Measurements from ENCODE around the gene LAMA5. TPM values are rescaled to one million over a fixed set of nuclear protein-coding genes. Genes with fewer than 3 reads are reported as not detected.

Gene LAMA5
- total RNA-seq, 1 donor from 2014 or later, result 83.4 TPM

DNA sequence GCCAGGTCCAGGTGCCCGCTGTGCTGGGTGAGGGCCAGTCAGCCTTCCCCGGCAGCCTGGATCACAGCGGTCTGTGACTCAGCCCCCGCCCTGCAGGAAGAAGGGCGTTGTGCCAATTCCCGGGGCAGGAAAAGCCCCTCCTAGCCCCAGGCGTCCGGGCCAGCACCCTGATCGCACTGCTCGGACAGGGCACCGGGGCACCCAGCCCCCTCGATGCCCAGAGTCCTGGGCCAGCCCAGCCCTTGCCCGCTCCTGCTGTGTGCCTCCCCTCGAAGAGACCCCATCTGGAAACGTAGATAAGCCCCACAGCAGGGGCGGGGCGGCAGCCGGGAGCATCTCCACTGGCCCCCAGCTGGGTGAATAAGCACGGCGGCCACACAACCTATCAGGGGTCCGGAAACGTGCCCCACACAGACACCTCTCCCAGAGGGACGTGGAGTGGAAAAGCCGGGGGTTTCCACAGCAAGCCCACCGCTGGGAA, 9.9 kb downstream of the LAMA5 start:
- ATAC-seq, result peak; percentile 2

DNA sequence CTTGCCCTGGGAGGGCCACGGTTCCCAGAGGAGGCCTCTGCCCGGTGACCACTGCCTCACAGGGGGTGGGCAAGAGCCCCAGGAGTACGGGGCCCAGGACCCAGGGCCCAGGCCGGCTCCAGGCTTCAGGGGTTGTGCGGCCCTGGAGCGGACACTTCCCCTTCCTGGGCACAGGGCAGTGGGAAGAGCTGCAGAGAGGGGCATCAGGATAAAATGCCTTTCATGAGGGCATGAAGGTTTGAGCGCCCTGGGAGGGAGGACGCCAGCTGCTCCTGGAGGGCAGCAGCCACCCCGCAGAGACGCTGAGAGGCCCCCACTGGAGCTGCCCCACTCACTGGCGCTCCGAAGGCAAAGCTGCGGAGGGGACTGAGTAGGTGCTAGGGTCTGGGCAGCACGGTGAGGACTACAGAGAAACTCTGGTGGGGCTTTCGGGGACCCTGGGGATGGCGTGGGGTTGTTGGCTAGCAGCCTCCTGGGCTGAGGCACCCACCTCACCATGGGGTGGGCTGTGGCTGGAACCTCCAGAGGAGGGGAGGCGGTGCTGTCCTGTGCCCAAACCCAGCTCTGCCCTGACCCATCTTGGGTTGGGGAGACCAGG, 10.4 kb downstream of the LAMA5 start:
- no peak for ATAC-seq

DNA sequence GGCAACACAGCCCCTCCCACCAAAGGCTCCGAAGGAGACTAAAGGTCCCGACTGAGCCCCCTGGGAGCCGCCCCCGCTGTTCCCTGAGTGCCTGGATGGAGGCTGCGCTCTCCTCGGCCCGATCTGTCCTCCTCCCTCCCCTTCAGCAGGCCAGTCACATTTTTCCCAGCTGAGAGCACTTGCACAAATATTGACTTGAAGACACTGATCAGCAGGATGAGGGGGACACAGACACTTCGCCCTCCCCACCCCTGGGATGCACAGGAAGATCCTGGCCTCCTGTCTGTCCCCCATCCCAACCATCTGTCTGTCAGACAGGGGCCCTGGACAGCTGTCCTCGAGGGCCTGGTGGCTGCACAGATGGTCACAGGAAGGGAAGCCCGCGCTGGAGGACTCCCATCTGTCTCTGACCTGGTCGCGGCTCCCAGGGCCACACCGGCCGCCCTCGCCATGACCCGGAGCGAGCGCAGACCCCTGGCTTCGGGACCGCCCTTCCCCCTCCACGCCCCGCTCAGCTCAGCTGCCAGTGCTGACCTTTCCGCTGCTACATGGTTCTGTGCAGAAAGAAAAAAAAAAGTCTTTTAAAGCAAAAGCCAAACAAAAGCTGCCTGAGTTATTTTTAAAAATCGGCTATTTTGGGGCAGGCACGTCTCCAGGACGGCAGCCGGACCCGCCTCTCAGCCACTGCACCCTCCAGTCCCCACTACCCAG, 11.1 kb downstream of the LAMA5 start:
- no peak for ATAC-seq

DNA sequence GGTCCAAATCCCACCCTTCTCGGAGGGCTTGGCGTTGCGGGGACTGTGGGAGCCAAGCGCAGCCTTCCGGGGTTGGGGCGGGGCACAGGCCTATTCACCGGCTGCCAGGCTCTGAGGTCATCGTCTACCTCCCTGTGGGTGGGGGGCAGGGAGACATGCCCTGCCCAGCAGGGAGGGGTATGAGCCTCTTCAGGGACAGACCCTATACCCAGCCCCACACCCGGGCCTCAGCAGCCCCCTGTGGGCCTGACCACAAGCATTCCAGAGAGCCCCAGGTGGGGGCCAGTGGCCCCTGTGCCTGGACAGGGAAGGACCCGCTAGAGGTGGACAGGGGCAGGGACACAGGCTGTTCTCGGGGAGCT, 11.6 kb downstream of the LAMA5 start:
- ATAC-seq, result peak; percentile 17

DNA sequence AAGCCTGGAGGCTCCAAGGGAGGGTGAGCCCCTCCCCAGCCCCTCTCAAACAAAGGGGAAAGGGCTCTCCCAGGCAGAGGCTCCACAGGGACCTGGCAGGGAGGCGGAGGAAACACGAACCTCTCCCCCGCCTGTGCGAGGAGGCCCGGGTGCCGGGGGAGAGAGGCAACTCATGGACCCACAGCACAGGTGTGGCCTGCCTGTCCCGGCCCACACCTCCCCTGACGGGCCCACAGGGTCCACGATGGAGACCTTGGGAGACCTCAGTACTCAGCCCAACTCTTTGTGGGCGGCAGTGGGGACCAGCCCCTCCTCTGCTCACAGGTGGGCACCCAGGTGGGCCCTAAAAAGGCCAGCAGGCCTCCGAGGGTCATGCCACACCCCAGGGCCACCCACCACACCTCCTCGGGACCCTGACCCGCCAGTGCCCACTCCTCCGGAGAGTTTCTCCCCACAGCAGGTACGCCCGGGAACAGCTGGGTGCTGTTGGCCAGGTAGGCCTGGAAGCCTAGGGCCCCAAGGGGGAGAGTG, 12.2 kb downstream of the LAMA5 start:
- no peak for ATAC-seq

DNA sequence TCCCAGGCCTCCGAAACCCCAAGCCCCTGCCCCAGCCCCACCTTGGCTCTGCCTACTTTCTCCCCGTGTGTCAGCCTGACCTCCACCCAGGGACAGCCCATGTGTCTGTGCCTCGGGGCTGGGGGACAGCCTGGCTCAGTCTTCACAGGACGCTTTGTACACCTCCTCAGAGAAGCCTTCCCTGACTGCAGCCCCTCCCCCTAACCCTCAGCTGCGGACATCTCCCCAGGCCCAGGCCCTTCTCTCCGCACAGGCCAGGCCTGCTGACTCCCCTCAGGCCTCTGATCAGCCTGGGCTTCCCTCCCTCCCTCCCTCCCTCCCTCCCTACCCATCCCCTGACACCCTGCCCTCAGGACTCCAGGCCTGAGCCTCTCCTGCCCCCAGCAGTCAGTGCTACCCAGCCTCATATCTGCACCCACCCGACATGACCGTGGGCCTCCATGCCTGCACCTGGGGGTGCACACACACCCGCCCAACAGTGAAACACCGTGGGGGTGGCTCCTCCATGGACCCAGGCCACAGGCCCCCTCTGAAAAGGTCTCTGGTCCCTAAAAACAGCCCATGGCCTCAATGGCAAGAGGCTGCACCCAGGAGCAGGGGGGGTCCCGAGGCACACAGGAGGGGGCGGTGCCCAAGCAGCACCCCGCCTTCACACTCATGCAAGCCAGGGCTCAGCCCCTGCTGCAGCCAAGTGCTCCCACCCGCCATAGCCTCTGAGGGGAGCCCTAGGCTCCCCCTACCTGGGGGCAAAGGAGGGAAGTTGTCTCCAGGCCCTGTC, 12.9 kb downstream of the LAMA5 start:
- ATAC-seq, result no peak

DNA sequence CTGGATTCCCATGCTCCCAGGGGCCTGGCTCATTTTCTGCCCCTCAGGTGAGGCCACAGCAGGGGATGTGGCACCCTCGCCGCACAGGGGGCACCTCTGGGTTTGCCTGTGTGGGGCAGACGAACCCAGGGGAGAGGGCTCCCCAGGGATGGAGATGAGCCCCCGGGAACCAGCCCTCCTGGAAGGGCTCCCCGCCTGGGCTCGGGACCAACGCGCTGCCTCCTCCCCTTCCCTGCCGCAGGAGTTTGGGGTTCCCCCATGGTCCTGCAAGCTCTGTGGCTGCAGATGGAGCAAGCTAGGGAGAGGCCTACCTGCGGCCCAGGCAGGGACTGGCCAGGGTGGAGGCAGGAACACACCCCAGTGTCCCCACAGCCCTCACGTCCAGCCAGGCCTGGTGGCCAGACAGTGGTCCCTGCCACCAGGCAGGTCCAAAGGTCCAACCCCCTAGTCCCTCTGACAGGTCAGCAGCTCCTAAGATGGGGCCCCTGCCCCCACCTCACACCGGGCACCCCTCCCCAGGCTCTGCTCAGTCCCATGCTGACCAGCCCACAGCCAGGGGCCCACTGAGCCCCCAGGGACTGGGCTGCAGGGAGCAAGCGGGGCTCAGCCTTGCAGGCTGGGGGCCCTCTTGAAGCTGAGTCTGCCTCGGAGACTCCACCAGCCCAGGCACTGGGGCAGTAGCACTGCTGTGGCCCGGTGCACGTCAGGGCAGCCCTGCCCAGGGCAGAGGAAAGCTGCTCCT, 13.7 kb downstream of the LAMA5 start:
- ATAC-seq, result no peak

DNA sequence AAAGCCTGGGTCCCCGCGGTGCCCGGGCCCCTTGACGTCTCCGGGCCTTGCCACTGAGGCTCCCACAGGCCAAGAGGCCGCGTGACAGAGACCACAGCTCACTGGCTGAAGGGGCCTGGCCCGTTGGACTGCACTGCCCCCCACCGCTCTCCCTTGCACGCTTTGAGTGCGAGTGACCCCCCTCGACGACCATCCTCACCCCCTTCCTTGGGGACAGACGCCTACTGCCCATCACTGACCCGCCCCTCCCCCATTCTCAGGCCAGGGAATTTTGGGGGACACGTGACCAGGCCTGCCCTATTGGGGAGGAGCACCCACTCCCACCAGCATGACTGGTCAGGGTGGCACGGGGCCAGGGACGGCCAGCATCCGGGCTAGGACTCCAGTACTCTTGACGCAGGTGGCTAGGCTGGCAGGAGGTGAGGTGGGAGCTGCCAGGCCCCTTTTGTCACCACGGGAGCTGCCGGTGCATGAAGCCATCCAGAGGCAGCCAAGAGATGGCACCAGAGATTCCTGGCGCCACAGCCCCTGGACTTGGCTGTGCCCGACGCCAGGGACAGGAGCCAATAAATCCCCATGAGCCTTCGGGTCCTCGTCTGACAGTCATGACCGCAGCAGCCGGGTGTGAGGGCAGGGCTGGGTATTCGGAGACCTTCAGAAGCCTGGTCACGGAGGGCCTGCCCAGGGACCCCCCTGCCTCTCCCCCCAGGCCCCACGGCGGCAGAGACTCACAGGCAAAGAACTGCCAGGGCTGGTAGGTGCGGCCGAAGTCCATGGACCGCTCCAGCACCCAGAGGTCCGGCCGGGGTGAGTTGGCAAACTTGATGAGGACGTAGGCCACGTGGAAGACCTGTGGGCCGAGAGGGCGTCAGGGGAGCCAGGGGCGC, 14.5 kb downstream of the LAMA5 start:
- no peak for ATAC-seq

DNA sequence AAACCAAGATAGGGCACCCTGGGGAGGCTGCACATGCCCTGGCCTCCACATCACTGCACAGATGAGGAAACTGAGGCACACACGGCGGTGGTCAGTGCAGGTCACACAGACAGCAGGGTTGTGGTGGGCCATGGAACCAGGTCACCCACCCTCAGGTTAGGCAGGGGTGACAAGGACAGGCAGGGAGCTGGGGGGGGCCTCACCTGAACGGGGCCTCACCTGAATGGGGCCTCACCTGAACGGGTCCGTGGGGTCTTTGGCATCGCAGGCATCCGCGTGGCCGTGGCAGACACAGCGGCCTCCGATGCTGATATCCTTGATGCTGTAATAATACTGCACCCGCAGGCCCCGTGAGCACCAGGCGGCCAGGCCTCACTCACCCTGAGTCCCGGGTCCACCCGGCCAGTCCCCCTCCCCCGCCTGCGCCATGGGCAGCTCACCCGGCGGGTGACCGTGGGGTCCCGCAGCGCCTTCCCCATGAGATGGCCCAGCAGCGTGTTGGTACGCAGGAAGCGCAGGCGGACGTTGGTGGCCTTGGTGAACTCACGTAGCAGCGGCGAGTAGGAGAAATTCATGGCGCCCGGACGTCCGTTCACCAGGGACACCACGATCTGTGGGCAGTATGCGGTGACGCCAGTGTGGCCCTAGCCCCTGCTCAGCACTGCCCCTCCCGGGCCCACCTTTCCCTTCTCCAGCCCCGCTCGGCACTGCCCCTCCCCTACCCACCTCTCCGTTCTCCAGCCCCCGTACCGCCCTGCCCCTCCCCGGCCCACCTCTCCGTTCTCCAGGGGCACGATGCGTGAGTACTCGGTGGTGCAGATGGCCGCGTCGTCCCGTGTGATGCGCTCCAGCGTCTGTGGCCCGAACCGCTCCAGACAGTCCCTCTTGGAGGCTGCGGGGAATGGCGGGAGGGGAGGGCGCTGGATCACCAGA, 15.4 kb downstream of the LAMA5 start:
- no peak for ATAC-seq

DNA sequence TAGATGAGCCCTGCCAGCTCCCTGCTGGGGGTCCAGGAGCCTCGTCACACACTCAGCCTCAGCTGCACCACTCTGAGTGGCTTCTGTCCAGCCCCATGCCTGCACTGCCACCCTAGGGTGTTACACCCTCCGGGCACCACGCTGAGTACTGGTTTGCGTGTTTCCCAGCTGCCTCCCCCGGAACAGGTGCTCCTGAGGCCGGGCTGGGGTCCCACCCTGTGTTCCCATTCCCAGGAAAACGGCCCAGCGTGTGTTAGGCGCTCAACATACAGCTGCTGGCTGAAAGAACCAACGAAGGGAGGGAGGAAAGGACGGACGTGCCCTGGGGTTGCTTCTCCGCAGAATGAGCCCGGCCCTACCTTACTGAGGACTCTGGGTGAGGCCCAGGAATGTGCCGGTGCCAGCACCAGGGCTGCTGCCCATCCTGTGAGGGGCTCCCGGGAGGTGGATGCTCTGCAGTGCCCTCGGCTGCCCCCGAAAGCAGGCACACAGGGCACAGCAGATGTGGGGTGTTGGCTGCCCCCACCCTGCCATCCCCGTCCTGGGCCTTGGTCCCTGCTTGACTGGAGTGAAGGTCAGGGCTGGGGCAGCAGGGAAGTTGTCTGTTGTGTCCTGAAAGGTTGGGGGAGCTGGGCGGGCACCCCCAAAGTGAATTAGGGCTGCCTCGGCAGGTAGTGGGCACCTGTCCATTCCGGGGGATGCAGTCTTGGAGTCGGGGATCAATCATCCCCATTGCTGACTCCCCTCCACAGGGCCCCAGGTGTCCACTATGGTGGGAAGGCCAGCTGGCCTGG, 16.3 kb downstream of the LAMA5 start:
- ATAC-seq, result peak; percentile 67

DNA sequence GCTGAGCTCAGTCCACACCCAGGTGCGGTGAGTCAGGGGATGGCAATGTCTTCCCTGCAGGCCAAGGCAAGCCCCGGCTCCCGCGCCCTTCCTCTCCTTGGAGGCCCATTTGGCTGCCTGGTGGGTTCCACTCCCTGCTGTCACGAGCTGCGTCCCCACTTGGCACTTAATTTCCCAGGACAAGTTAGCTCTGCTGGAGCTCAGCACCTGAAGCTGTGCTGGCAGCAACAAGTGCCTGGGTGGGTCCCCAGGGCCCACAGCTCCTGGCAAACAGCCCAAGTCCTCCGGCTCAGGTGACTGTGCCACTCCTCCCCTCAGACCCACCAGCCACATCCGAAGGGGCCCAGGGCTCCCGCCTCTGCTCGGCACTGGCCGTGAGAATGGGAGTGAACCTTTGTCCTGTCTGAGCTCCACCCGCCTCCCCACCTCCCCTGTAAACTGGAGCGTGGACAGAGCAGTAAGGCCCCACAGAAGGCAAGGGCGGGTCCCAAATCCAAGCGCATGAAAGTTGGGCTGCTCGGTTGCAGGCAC, 16.9 kb downstream of the LAMA5 start:
- ATAC-seq, result peak; percentile 90

DNA sequence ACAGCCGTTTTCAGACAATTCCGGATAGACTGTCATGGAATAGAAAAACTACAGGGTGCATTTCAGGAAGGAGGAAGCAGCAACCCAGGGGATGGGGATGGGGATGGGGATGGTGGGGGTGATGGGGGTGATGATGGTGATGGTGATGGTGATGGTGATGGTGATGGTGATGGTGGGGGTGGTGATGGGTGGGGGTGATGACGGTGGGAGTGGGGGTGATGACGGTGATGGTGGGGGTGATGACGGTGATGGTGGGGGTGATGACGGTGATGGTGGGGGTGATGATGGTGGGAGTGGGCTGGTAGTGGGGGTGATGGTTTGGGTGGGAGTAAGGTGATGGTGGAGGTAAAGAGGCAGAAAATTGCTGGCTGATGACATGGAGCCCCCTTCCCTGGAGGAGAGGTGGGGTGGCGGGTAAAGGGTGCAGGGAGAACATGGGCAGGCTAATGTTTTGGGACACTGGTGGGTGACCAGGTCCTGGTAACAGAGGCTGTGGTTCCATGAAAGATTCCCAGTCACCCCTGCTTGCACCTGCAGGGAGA, 17.5 kb downstream of the LAMA5 start:
- no peak for ATAC-seq

DNA sequence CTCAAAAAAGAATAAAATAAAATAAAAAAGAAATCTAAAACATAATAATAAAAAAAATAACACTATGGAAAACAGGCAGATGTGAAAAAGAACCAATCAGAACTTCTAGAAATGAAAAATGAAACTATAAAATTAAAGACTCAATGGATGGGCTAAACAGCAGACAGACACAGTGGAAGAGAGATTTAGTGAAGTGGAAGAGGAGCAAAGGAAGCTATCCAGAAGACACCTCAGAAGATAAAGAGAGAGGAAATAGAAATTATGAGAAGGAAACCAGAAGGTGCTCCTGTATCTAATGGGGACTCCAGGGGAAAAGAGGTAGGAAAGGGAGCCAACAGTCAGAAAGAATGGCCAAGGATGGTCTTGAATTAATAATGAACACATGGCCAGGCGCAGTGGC, 18.5 kb downstream of the LAMA5 start:
- ATAC-seq, result no peak

DNA sequence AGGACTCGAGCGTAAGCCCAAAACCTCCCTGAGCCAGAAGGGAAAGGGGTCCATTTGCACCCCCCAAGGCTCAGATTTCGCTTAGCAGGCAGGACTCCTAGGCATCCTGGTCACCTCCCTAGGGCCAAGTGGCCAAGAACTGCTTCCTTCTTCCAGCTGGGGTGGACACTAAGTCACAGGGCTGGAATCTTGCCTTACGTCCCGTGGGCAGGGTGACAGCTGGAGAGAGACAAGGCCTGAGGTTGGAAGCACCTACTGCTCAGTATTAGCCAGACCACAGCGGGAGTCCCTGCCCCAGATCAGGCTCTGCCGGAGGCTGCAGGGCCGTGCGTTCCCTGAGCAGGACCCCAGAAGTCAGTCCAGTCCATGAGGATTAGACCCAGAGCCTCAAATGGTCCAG, 19.7 kb downstream of the LAMA5 start:
- no peak for ATAC-seq

DNA sequence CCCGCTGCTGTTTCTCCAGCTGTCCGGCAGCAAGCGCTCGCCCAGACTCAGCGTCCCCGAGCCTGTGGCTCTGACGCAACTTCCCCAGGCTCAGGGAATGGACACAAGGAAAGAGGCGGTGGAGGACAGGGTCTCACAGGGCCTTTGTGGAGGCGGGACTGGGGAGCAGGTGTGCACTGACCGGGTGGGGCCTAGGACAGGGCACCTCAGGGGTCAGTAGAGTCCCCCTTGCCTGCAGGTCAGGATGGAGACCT, 20.0 kb downstream of the LAMA5 start:
- ATAC-seq, result no peak

DNA sequence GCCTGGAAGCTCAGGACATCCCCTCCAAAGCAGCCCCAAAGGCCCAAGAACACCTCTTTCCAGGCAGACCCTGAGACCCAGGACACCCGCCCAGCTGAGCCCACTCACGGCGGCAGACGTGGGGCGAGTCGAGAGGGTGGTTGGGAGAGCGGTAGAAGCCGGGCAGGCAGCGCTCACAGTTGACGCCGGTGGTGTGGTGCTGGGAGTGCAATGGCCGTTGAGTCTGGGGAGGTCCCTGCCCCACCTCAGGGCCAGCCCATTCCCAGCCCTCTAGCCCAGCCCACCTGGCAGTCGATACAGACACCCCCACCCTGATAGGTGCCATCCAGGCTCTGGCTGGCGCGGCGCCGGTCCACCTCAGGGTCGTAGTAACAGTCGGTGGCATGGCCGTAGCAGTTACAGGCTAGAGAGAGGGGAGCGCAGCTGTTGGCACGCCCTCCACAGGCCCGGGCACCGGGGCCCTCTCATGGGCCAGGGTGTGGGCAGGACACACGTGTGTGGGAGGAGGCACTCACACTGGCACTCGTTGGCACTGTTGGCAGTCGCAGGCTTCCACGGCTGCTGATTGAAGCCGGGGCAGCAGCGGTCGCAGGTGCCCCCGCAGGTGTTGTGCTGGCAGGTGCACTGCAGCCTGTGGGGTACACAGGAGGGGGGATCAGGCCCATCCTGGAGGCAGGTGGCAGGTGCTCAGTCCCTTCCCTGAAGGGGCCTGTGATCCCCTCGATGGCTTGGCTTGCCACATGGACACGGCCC, 20.5 kb downstream of the LAMA5 start:
- ATAC-seq, result no peak

DNA sequence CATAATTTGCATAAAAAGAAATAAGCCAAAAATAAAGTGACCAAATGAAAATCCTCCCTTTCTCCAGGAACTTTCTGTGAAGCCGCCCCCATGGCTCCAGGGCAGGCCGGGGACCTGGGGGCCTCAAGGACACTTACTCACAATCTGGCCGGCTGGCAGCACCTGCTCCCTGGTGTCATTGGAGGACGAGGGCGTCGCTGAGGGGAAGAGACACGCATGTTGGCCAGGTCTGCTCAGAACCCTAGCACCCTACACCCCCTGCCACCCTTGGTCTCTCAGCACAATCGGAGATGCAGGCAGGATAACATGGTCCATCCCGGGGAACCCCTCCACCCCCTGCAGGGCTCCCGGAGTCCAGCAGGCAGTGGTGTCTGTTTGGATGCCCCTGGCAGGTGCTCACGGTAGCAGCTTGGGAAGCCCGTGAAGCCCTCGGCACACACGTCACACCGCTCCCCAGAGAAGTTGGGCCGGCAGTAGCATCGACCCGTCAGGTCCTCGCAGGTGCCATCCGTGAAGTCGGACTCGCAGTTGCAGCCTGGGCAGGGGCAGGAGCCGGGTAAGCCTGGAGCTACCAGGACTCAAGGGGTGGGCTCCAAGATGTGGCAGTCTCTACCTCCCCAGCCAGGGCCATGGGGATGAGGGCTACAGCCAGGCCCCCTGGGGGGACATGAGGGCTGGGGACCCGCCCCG, 21.3 kb downstream of the LAMA5 start:
- no peak for ATAC-seq

DNA sequence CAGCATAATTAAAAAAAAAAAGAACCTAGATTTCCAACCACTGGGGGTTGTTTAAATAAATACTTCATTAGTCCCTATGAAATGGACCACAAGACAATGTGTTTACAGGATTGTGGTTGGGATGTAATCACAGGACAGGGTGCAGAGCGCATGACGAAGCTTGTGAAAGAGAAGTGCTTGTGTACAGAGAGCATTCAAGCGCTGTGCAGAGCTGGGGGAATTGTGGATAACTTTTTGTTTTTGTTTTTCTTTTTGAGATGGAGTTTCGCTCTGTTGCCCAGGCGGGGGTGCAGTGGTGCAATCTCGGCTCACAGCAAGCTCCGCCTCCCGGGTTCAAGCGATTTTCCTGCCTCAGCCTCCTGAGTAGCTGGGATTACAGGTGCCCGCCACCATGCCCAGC, 22.3 kb downstream of the LAMA5 start:
- no peak for ATAC-seq

Data from esophagus mucosa (tissue), 1 donor.